PC-9 (cell line): ENCODE results near the gene VKORC1. TPM values are rescaled to one million over a fixed set of nuclear protein-coding genes. Genes with fewer than 3 reads are reported as not detected.

Experiments used
- BruUV-seq: library from RNA; stranded (reverse); fragments of 400-500 nt; replicated peaks from 2 replicates; lab custom pipeline; 2021; lab: Mats Ljungman, UMichigan
- CTCF ChIA-PET: fragments of 300-600 bp; sonication (Branson Sonifier 250); formaldehyde crosslinking; loops from one replicate; lab custom pipeline; 2022; ENCODE audit warnings: antibody characterized with exemption; lab: Charles Lee
- POLR2A ChIA-PET: fragments of 300-600 bp; sonication (Branson Sonifier 250); formaldehyde crosslinking; loops from one replicate; lab custom pipeline; 2022; ENCODE audit warnings: antibody characterized with exemption; ENCODE audit not compliant: unreplicated experiment; lab: Charles Lee
- DNase-seq, 2 experiments: peaks; one replicate each; pipeline versions ENCODE4 v3.0.0 to v3.0.0-alpha.2; 2015 to 2022; ENCODE audit warnings: mixed read lengths in 1 of 2
- H2AFZ ChIP-seq: fragments of 200-600 bp; sonication (generic); 2 replicates; pipeline ENCODE4 v1.8.1; 2017; ENCODE audit warnings: antibody characterized with exemption
- H3F3A ChIP-seq: fragments of 200-600 bp; sonication (generic); 2 replicates; pipeline ENCODE4 v1.8.1; 2017; ENCODE audit warnings: antibody characterized with exemption, mild to moderate bottlenecking, low read depth; ENCODE audit not compliant: insufficient read depth
- H3K27ac ChIP-seq: fragments of 200-600 bp; sonication (generic); 2 replicates; pipeline ENCODE4 v1.6.1; 2016; ENCODE audit warnings: mixed run types
- H3K27me3 ChIP-seq: fragments of 200-600 bp; sonication (generic); 2 replicates; pipeline ENCODE4 v1.6.1; 2016; ENCODE audit warnings: low read depth, mixed run types; ENCODE audit not compliant: insufficient read depth
- H3K36me3 ChIP-seq: fragments of 200-600 bp; sonication (generic); 2 replicates; pipeline ENCODE4 v1.6.1; 2016; ENCODE audit warnings: low read depth, mixed run types
- H3K4me1 ChIP-seq: fragments of 200-600 bp; sonication (generic); replicated peaks from 2 replicates; pipeline ENCODE4 v1.6.1; 2016; ENCODE audit warnings: mixed run types; ENCODE audit not compliant: insufficient read depth
- H3K4me2 ChIP-seq: fragments of 200-600 bp; sonication (generic); 2 replicates; pipeline ENCODE4 v1.6.1; 2017; ENCODE audit warnings: mixed run types
- H3K4me3 ChIP-seq: fragments of 200-600 bp; sonication (generic); 2 replicates; pipeline ENCODE4 v1.6.1; 2016; ENCODE audit warnings: mixed run types
- H3K79me2 ChIP-seq: fragments of 200-600 bp; sonication (generic); 2 replicates; pipeline ENCODE4 v1.6.1; 2017; ENCODE audit warnings: low read depth, mixed run types
- H3K9me2 ChIP-seq: fragments of 200-600 bp; sonication (generic); 2 replicates; pipeline ENCODE4 v1.8.1; 2017; ENCODE audit warnings: mild to moderate bottlenecking; ENCODE audit not compliant: insufficient read depth
- H3K9me3 ChIP-seq: fragments of 200-600 bp; sonication (generic); 2 replicates; pipeline ENCODE4 v1.8.1; 2016; ENCODE audit warnings: low read depth; ENCODE audit not compliant: insufficient read depth
- H4K20me1 ChIP-seq: fragments of 200-600 bp; sonication (generic); 2 replicates; pipeline ENCODE4 v1.8.1; 2017; ENCODE audit not compliant: insufficient read depth
- EZH2 ChIP-seq: fragments of 200-600 bp; sonication (generic); IDR thresholded peaks from 2 replicates; pipeline ENCODE4 v1.8.0; 2017; ENCODE audit warnings: antibody characterized with exemption, low read depth
- intact Hi-C: fragments of 100-400 bp; cut with micrococcal nuclease; formaldehyde crosslinking; loops from one replicate; pipeline ENCODE4 v1.10.0; 2022; ENCODE audit not compliant: unreplicated experiment
- total RNA-seq: library from RNA; stranded (reverse); gene quantifications from 2 replicates; pipeline ENCODE4 v1.2.3, GENCODE V29; 2021
- TF ChIP-seq, protein P1 (sequence below): fragments of 200-600 bp; sonication (generic); conservative IDR thresholded peaks from 2 replicates; pipeline ENCODE4 v1.6.1; 2017; ENCODE audit warnings: mixed run types, antibody characterized with exemption, mild to moderate bottlenecking, moderate library complexity

The VKORC1 gene
- total RNA-seq, 1 experiment from 2014 or later, result 46.0 TPM

DNA sequence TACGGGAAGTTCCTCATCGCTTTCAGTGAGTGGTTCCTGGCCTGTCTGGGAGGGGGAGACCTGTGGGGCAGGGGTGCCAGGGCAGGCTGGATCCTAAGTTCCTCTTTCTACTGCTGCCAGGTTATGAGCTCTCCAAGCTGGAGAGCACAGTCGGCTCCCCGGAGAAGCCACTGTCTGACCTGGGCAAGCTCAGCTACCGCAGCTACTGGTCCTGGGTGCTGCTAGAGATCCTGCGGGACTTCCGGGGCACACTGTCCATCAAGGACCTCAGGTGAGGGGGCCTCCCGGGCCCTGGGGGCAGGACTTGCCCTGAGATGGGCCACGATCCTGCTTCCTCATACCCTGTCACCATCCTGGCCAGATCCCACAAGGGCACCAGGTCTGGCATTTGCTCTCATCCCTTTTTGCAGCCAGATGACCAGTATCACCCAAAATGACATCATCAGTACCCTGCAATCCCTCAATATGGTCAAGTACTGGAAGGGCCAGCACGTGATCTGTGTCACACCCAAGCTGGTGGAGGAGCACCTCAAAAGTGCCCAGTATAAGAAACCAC, 35.8 kb upstream of the VKORC1 start:
- no peaks in the 10 kb centered on the region for H3K9me3 ChIP-seq
- CTCF ChIA-PET, result interaction anchor here (0.8 to 2.0 kb wide), 2 partner anchors 12 to 314 kb away, joined by 3 to 32 read pairs; no protein-coding TSS in a partner anchor
- no peaks in the 10 kb centered on the region for H3K27me3 ChIP-seq
- no peak overlapping the region for H2AFZ ChIP-seq
- H3K79me2 ChIP-seq, result peaks cover 12% of the 10 kb centered on the region
- peak overlapping the region; percentile 91 for H3K27ac ChIP-seq
- intact Hi-C loops, result loop anchor here (2.0 kb wide), 1 partner anchor 14 kb away; the partner anchor contains the start of gene KAT8
- H3K9me2 ChIP-seq, result no peaks in the 10 kb centered on the region
- H3F3A ChIP-seq, result peaks cover 61% of the 10 kb centered on the region
- H3K4me1 ChIP-seq, result peaks cover 66% of the 10 kb centered on the region
- TF ChIP-seq, protein P1, sequence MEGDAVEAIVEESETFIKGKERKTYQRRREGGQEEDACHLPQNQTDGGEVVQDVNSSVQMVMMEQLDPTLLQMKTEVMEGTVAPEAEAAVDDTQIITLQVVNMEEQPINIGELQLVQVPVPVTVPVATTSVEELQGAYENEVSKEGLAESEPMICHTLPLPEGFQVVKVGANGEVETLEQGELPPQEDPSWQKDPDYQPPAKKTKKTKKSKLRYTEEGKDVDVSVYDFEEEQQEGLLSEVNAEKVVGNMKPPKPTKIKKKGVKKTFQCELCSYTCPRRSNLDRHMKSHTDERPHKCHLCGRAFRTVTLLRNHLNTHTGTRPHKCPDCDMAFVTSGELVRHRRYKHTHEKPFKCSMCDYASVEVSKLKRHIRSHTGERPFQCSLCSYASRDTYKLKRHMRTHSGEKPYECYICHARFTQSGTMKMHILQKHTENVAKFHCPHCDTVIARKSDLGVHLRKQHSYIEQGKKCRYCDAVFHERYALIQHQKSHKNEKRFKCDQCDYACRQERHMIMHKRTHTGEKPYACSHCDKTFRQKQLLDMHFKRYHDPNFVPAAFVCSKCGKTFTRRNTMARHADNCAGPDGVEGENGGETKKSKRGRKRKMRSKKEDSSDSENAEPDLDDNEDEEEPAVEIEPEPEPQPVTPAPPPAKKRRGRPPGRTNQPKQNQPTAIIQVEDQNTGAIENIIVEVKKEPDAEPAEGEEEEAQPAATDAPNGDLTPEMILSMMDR, result no peak
- no peaks in the 10 kb centered on the region for H4K20me1 ChIP-seq
- BruUV-seq, result no TSS peak
- no peak overlapping the region for H3K4me3 ChIP-seq
- POLR2A ChIA-PET, result interaction anchor here (0.6 to 1.8 kb wide), 5 partner anchors 13 to 330 kb away, joined by 3 to 10 read pairs (median 7); partner anchors contain the start of genes FUS and KAT8
- no peak for DNase-seq
- no peaks in the 10 kb centered on the region; the same call in 1 of the 2 replicates for H3K36me3 ChIP-seq
- H3K4me2 ChIP-seq, result peak overlapping the region; percentile 61

DNA sequence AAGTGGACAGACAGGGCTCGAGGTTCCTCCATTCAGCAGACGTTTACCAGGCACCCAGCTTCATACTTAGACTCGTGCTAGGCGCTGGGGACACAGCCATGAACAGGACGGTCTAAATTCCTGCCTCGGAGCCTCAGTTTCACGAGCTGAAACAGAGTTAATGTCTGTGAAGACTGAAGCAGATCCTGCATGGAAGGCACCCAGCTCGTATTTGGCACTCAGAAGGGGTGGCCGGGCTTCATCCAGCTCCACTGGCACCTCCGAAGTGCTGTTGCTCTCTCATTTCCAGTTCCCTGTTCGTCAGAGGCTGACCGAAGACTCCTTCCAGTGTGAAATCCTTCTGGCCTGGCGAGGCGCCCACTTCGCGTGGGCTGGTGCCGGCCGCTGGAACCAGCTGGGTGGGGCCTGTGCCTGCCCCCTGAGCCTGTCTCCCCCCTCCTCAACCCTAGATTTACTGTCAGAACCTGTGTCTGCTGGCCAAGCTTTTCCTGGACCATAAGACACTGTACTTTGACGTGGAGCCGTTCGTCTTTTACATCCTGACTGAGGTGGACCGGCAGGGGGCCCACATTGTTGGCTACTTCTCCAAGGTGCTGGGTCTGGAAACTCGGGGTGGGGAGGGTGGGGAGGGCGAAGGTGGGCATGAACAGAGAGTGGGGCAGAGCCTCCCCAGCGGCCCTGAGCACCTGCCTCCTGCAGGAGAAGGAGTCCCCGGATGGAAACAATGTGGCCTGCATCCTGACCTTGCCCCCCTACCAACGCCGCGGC, 35.2 kb upstream of the VKORC1 start:
- no peak overlapping the region for H2AFZ ChIP-seq
- peak overlapping the region; percentile 91 for H3K27ac ChIP-seq
- BruUV-seq, result no TSS peak
- H3K79me2 ChIP-seq, result peaks cover 12% of the 10 kb centered on the region; the same call in 1 of the 2 replicates
- H3K9me2 ChIP-seq, result no peaks in the 10 kb centered on the region
- peaks cover 64% of the 10 kb centered on the region for H3K4me1 ChIP-seq
- intact Hi-C loops, result loop anchor here (2.0 kb wide), 1 partner anchor 13 kb away; the partner anchor contains the start of gene KAT8
- POLR2A ChIA-PET, result interaction anchor here (0.6 to 1.4 kb wide), 2 partner anchors 12 to 51 kb away, joined by 10 to 15 read pairs; partner anchors contain the start of gene KAT8
- DNase-seq, result no peak
- TF ChIP-seq, protein P1, result no peak
- no peak for TF ChIP-seq EZH2
- no peaks in the 10 kb centered on the region for H4K20me1 ChIP-seq
- H3K4me2 ChIP-seq, result peak overlapping the region; percentile 61
- peaks cover 63% of the 10 kb centered on the region for H3F3A ChIP-seq
- no peaks in the 10 kb centered on the region for H3K27me3 ChIP-seq
- no peaks in the 10 kb centered on the region for H3K9me3 ChIP-seq
- H3K36me3 ChIP-seq, result no peaks in the 10 kb centered on the region; the same call in 1 of the 2 replicates
- CTCF ChIA-PET, result interaction anchor here (2.0 kb wide), 1 partner anchor 13 kb away, joined by 32 read pairs; no protein-coding TSS in a partner anchor
- no peak overlapping the region for H3K4me3 ChIP-seq
